Measurements from ENCODE around the gene ICAM5. TPM values are rescaled to one million over a fixed set of nuclear protein-coding genes. Genes with fewer than 3 reads are reported as not detected.
A peak's percentile ranks its signal among the peaks of the same experiment; 100 is the strongest.
"Not testable (repeated sequence)": the region's sequence is repeated elsewhere in the genome, so short reads cannot be mapped to it uniquely, and the experiment has no call there.

ICAM5 gene
- total and polyA plus RNA-seq, 9 of the 15 experiments (the other 6 are each of a cell fraction or from before 2014, with no cell fraction given) = 0.10 to 114 (median 13.7) TPM

DNA sequence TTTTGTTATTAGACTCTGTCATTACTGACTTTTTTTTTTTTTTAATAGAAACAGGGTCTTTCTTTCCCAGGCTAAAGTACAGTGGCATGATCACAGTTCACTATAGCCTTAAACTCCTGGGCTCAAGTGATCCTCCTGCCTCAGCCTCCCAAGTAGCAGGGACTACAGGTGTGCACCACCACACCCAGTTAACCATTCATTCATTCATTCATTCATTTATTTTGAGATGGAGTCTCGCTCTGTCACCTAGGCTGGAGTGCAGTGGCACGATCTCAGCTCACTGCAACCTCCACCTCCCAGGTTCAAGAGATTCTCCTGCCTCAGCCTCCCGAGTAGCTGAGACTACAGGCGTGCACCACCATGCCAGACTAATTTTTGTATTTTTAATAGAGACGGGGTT lies 7.7 kb upstream of the ICAM5 start:
- H3K4me2 ChIP-seq (ENCODE audit: insufficient read depth, low read length); H4K20me1 ChIP-seq (replicated peaks; ENCODE audit: control insufficient read depth, insufficient read depth, low read length); FAIRE-seq; ATAC-seq; H3K9me1 ChIP-seq (ENCODE audit: control insufficient read depth, insufficient read depth, low read length); POLR2A ChIA-PET; H3K27me3 ChIP-seq (ENCODE audit: control insufficient read depth in 2 of 2, insufficient read depth in 2 of 2, low read length in 2 of 2); DNase-seq (ENCODE audit: extremely low read depth in 1 of 4, low spot score in 3 of 4); in situ Hi-C loops (cut with MboI); H3K4me3 ChIP-seq; BruUV-seq (replicated peaks); H3K27ac ChIP-seq (ENCODE audit: extremely low read depth, low read depth, low read length); H2AFZ ChIP-seq (ENCODE audit: low read depth, low read length); H3K9ac ChIP-seq (ENCODE audit: insufficient read depth in 1 of 2, low read depth in 2 of 2, low read length in 2 of 2); CTCF ChIA-PET (ENCODE audit: low intra/inter-chr PET ratio); intact Hi-C loops (cut with micrococcal nuclease); H3K9me3 ChIP-seq (replicated peaks; ENCODE audit: control insufficient read depth, insufficient read depth, low read depth, low read length): not testable (repeated sequence)
- H3K79me2 ChIP-seq (ENCODE audit: control insufficient read depth, insufficient read depth, low read length) = peaks cover 14% of the 10 kb centered on the region
- H3K36me3 ChIP-seq (ENCODE audit: control insufficient read depth, insufficient read depth, low read length) = peaks cover 85% of the 10 kb centered on the region
- 80% methylated on average over 4 of the region's 5 CpGs for WGBS (ENCODE audit: insufficient coverage, low coverage, missing lambda C conversion rate)
- peaks cover 28 to 38% of the 10 kb centered on the region in 2 experiments; a peak in 4 of 5 replicates for H3K4me1 ChIP-seq (replicated peaks in 1 of 2; ENCODE audit: control insufficient read depth in 2 of 2, insufficient read depth in 2 of 2, low read length in 2 of 2)
- TF ChIP-seq ZNF24 (IDR thresholded peaks at IDR 0.05) (peak; percentile 89), BCOR (IDR thresholded peaks at IDR 0.05) (peak; percentile 57; the same call in 1 of the 2 replicates), POLR2A (conservative IDR thresholded peaks at IDR 0.05) (0 out of 2 replicates have a peak, but pooled peaks have one; percentile 34)

GRCh38 chr19:10283301-10284064 lies 6.3 kb upstream of the ICAM5 start:
- Histone ChIP-seq H3K9ac (ENCODE audit: insufficient read depth in 1 of 2, low read depth in 2 of 2, low read length in 2 of 2) (peak overlapping the region in 1 of 2 experiments; percentile 86; a peak in 2 of 4 replicates), H4K20me1 (replicated peaks; ENCODE audit: control insufficient read depth, insufficient read depth, low read length) (no peaks in the 10 kb centered on the region), H3K4me2 (ENCODE audit: insufficient read depth, low read length) (peak overlapping the region; percentile 20; the same call in 1 of the 2 replicates), H3K9me1 (ENCODE audit: control insufficient read depth, insufficient read depth, low read length) (peaks cover 6% of the 10 kb centered on the region), H3K27ac (ENCODE audit: extremely low read depth, low read depth, low read length) (peak overlapping the region; percentile 38; the same call in 1 of the 3 replicates), H3K27me3 (ENCODE audit: control insufficient read depth in 2 of 2, insufficient read depth in 2 of 2, low read length in 2 of 2) (no peaks in the 10 kb centered on the region), H3K4me3 (no peak overlapping the region), H3K4me1 (replicated peaks in 1 of 2; ENCODE audit: control insufficient read depth in 2 of 2, insufficient read depth in 2 of 2, low read length in 2 of 2) (peaks cover 28 to 50% of the 10 kb centered on the region in 2 experiments; a peak in 4 of 5 replicates), H3K36me3 (ENCODE audit: control insufficient read depth, insufficient read depth, low read length) (peaks cover 71% of the 10 kb centered on the region), H3K79me2 (ENCODE audit: control insufficient read depth, insufficient read depth, low read length) (peaks cover 29% of the 10 kb centered on the region), H2AFZ (ENCODE audit: low read depth, low read length) (no peak overlapping the region), H3K9me3 (replicated peaks; ENCODE audit: control insufficient read depth, insufficient read depth, low read depth, low read length) (no peaks in the 10 kb centered on the region)
- intact Hi-C loops (cut with micrococcal nuclease) = no loop called here
- 71% methylated on average over 18 of the region's 23 CpGs for WGBS (ENCODE audit: insufficient coverage, low coverage, missing lambda C conversion rate)
- no peak for FAIRE-seq
- ATAC-seq = no peak
- in situ Hi-C loops (cut with MboI) = no loop called here
- ChIA-PET CTCF (ENCODE audit: low intra/inter-chr PET ratio) (no interaction called here), POLR2A (interaction anchor here (0.6 kb wide), 1 partner anchor 14 kb away, joined by 4 read pairs; no protein-coding TSS in a partner anchor)
- BruUV-seq (replicated peaks) = no TSS peak
- DNase-seq (ENCODE audit: extremely low read depth in 1 of 4, low spot score in 3 of 4) = peak in 1 of 4 experiments; percentile 32
- no peak for TF ChIP-seq SNRNP70 (optimal IDR thresholded peaks at IDR 0.05; ENCODE audit: low read depth, low read length)
- 0 out of 2 replicates have a peak, but pooled peaks have one; percentile 28 for TF ChIP-seq CBFB (CRISPR knock-in tag; IDR thresholded peaks at IDR 0.05)
- peak; percentile 41; the same call in 1 of the 2 replicates for TF ChIP-seq RBFOX2 (IDR thresholded peaks at IDR 0.05; ENCODE audit: low read depth, low read length)
- TF ChIP-seq, protein P1, sequence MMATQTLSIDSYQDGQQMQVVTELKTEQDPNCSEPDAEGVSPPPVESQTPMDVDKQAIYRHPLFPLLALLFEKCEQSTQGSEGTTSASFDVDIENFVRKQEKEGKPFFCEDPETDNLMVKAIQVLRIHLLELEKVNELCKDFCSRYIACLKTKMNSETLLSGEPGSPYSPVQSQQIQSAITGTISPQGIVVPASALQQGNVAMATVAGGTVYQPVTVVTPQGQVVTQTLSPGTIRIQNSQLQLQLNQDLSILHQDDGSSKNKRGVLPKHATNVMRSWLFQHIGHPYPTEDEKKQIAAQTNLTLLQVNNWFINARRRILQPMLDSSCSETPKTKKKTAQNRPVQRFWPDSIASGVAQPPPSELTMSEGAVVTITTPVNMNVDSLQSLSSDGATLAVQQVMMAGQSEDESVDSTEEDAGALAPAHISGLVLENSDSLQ (IDR thresholded peaks at IDR 0.05) = no peak
- peak; percentile 59 for TF ChIP-seq POLR2G (IDR thresholded peaks at IDR 0.05; ENCODE audit: low read depth, low read length)
- peak; percentile 28 for TF ChIP-seq RBM22 (IDR thresholded peaks at IDR 0.05; ENCODE audit: low read depth, low read length, poor library complexity, severe bottlenecking)
- TF ChIP-seq HDAC6 (IDR thresholded peaks at IDR 0.05; ENCODE audit: low read depth, low read length) = no peak

Measured in K562 (cell line).